HT1080 (cell line): Measurements from ENCODE around the gene SORCS2. TPM values are rescaled to one million over a fixed set of nuclear protein-coding genes. Genes with fewer than 3 reads are reported as not detected.

Source experiments
- DNase-seq: peaks from one replicate; pipeline ENCODE4 v3.0.0-alpha.2; 2015; ENCODE audit warnings: low read depth
- total RNA-seq: library from RNA; depleted of rRNA; stranded (reverse); fragments of >200 nt; shearing (Covaris generic); gene quantifications from 2 replicates; pipeline ENCODE4 v1.2.3, GENCODE V29; 2014

The SORCS2 gene
- total RNA-seq, 1 experiment from 2014 or later: 5.4 TPM

- DNase-seq: peak; percentile 46
These were observed 141.6 kb downstream of the SORCS2 start for GRCh38 chr4:7333801-7334421.

- DNase-seq: no peak
These were observed 142.4 kb downstream of the SORCS2 start for GRCh38 chr4:7334521-7335275.

- no peak for DNase-seq
These were observed 143.2 kb downstream of the SORCS2 start for GRCh38 chr4:7335344-7336066.

- no peak for DNase-seq
These were observed 143.8 kb downstream of the SORCS2 start for GRCh38 chr4:7336067-7336569.

- DNase-seq: no peak
These were observed 144.4 kb downstream of the SORCS2 start for GRCh38 chr4:7336732-7337131.

- no peak for DNase-seq
These were observed 145.1 kb downstream of the SORCS2 start for GRCh38 chr4:7337196-7338058.

GRCh38 chr4:7338059-7338452 is 145.7 kb downstream of the SORCS2 start:
- DNase-seq: no peak

- DNase-seq: no peak
These were observed 146.7 kb downstream of the SORCS2 start for GRCh38 chr4:7338876-7339623.

- DNase-seq: no peak
These were observed 147.6 kb downstream of the SORCS2 start for GRCh38 chr4:7339751-7340552.

- no peak for DNase-seq
These were observed 148.5 kb downstream of the SORCS2 start for GRCh38 chr4:7340553-7341433.

GRCh38 chr4:7341491-7342222 is 149.3 kb downstream of the SORCS2 start:
- DNase-seq: peak; percentile 49

GRCh38 chr4:7342223-7343080 is 150.1 kb downstream of the SORCS2 start:
- DNase-seq: no peak

GRCh38 chr4:7343081-7343655 is 150.8 kb downstream of the SORCS2 start:
- DNase-seq: no peak

GRCh38 chr4:7343950-7344349 is 151.6 kb downstream of the SORCS2 start:
- no peak for DNase-seq

GRCh38 chr4:7344636-7345155 is 152.4 kb downstream of the SORCS2 start:
- no peak for DNase-seq

- DNase-seq: peak; percentile 75
These were observed 155.6 kb downstream of the SORCS2 start for GRCh38 chr4:7347981-7348380.
